IMR-90 (cell line): ENCODE measurements around the gene KDM3A.

Experiments
- BHLHE40 ChIP-seq: fragments of 150-350 bp; IDR thresholded peaks from 2 replicates; pipeline ENCODE4 v1.6.1; 2016; ENCODE audit warnings: mild to moderate bottlenecking, low read depth, low read length
- CEBPB ChIP-seq: IDR thresholded peaks from 2 replicates; pipeline ENCODE4 v1.6.1; 2012; ENCODE audit warnings: low read depth, low read length, improper control_type of control experiment
- ELK1 ChIP-seq: fragments of 150-350 bp; IDR thresholded peaks from 2 replicates; pipeline ENCODE4 v1.6.1; 2016; ENCODE audit warnings: low read depth, mild to moderate bottlenecking, low read length, moderate library complexity, borderline replicate concordance
- MAFK ChIP-seq: IDR thresholded peaks from 2 replicates; pipeline ENCODE4 v1.6.1; 2012; ENCODE audit warnings: low read depth, low read length, improper control_type of control experiment
- MAZ ChIP-seq: IDR thresholded peaks from 2 replicates; pipeline ENCODE4 v1.6.1; 2012; ENCODE audit warnings: low read depth, mild to moderate bottlenecking, low read length, improper control_type of control experiment, moderate library complexity, borderline replicate concordance
- MXI1 ChIP-seq: IDR thresholded peaks from 2 replicates; pipeline ENCODE4 v1.6.1; 2012; ENCODE audit warnings: low read depth, mild to moderate bottlenecking, low read length, moderate library complexity, borderline replicate concordance
- NFE2L2 ChIP-seq: fragments of 150-350 bp; IDR thresholded peaks from 2 replicates; pipeline ENCODE4 v1.6.1; 2016; ENCODE audit warnings: low read depth, mild to moderate bottlenecking, low read length
- POLR2A ChIP-seq: IDR thresholded peaks from 2 replicates; pipeline ENCODE4 v1.6.1; 2012; ENCODE audit warnings: mild to moderate bottlenecking, low read depth, low read length
- RAD21 ChIP-seq: IDR thresholded peaks from 2 replicates; pipeline ENCODE4 v1.6.1; 2012; ENCODE audit warnings: low read length, improper control_type of control experiment
- RCOR1 ChIP-seq: IDR thresholded peaks from 2 replicates; pipeline ENCODE4 v1.6.1; 2012; ENCODE audit warnings: mild to moderate bottlenecking, low read length, improper control_type of control experiment; ENCODE audit not compliant: insufficient replicate concordance
- RFX5 ChIP-seq: IDR thresholded peaks from 2 replicates; pipeline ENCODE4 v1.8.0; 2012; ENCODE audit warnings: low read depth, mild to moderate bottlenecking, low read length, moderate library complexity
- SMC3 ChIP-seq: fragments of 150-350 bp; IDR thresholded peaks from 2 replicates; pipeline ENCODE4 v1.6.1; 2016; ENCODE audit warnings: low read depth, mild to moderate bottlenecking, antibody characterized with exemption, low read length, moderate library complexity
- TF ChIP-seq, protein P1 (sequence below): conservative IDR thresholded peaks from 2 replicates; pipeline ENCODE4 v1.5.1; 2012; ENCODE audit warnings: mild to moderate bottlenecking, low read depth, low read length, improper control_type of control experiment
- TF ChIP-seq, protein P2 (sequence below): fragments of 150-350 bp; IDR thresholded peaks from 2 replicates; pipeline ENCODE4 v1.6.1; 2017; ENCODE audit warnings: mild to moderate bottlenecking, antibody characterized with exemption, low read length, low read depth

DNA sequence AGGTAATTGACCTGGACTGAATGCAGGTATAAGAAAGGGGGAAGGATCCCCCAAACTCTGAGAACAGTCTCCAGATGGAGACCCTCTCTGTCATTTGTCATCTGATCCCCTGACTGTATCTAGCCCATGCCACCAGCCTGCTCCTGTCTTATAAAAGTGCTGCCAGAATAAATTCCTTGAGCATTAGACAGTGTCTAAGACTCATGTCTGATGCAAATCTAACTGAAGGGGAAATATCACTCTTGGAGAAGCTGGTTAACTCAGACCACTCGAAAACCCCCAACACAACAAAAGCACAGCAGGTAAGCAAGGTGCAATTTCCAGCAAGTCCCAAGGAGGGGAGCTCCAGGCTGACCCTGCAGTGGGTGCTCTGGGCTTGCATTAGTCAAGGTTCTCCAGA is 40.9 kb upstream of the KDM3A start:
- TF ChIP-seq, protein P1, sequence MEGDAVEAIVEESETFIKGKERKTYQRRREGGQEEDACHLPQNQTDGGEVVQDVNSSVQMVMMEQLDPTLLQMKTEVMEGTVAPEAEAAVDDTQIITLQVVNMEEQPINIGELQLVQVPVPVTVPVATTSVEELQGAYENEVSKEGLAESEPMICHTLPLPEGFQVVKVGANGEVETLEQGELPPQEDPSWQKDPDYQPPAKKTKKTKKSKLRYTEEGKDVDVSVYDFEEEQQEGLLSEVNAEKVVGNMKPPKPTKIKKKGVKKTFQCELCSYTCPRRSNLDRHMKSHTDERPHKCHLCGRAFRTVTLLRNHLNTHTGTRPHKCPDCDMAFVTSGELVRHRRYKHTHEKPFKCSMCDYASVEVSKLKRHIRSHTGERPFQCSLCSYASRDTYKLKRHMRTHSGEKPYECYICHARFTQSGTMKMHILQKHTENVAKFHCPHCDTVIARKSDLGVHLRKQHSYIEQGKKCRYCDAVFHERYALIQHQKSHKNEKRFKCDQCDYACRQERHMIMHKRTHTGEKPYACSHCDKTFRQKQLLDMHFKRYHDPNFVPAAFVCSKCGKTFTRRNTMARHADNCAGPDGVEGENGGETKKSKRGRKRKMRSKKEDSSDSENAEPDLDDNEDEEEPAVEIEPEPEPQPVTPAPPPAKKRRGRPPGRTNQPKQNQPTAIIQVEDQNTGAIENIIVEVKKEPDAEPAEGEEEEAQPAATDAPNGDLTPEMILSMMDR: no peak
- no peak for TF ChIP-seq RAD21
- TF ChIP-seq SMC3: no peak
- no peak for TF ChIP-seq POLR2A
- TF ChIP-seq MAZ: no peak
- TF ChIP-seq CEBPB: no peak
- TF ChIP-seq RFX5: no peak
- TF ChIP-seq BHLHE40: no peak
- TF ChIP-seq RCOR1: no peak
- TF ChIP-seq ELK1: no peak
- TF ChIP-seq, protein P2, sequence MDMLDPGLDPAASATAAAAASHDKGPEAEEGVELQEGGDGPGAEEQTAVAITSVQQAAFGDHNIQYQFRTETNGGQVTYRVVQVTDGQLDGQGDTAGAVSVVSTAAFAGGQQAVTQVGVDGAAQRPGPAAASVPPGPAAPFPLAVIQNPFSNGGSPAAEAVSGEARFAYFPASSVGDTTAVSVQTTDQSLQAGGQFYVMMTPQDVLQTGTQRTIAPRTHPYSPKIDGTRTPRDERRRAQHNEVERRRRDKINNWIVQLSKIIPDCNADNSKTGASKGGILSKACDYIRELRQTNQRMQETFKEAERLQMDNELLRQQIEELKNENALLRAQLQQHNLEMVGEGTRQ: no peak
- TF ChIP-seq MXI1: no peak
- TF ChIP-seq NFE2L2: no peak
- TF ChIP-seq MAFK: no peak
